Body of pancreas (tissue), 4 donors: ENCODE measurements around the gene PSMC1. TPM values are rescaled to one million over a fixed set of nuclear protein-coding genes. Genes with fewer than 3 reads are reported as not detected.

Source experiments
- ATAC-seq: fragments of 150-250 bp; one replicate; pipeline ENCODE4 v1.9.1; 2016
- DNase-seq, 4 donors: peaks; one replicate each; pipeline ENCODE4 v3.0.0-alpha.2; 2019
- H3K27ac ChIP-seq, 4 donors: fragments of 200-600 bp; sonication (generic); 1 replicate in 3 of 4; 2 replicates in 1 of 4; pipeline versions ENCODE4 v1.5.1 to v1.6.1; 2016 to 2019; ENCODE audit warnings: mild to moderate bottlenecking in 1 of 4, mixed read lengths in 1 of 4, moderate library complexity in 1 of 4
- H3K27me3 ChIP-seq, 2 donors: fragments of 200-600 bp; sonication (generic); one replicate each; pipeline ENCODE4 v1.6.0; 2016; ENCODE audit warnings: mild to moderate bottlenecking in 1 of 2
- H3K36me3 ChIP-seq, 2 donors: fragments of 200-600 bp; sonication (generic); replicated peaks in 1 of 2; 2 replicates each; pipeline ENCODE4 v1.5.1; 2016; ENCODE audit warnings: low read depth in 2 of 2; ENCODE audit not compliant: insufficient read depth in 1 of 2
- H3K4me1 ChIP-seq: fragments of 200-600 bp; sonication (generic); one replicate; pipeline ENCODE4 v1.6.0; 2016
- H3K4me3 ChIP-seq, 2 donors: fragments of 200-600 bp; sonication (generic); 1 replicate in 1 of 2; 2 replicates in 1 of 2; pipeline ENCODE4 v1.5.1; 2016 to 2019
- H3K9me3 ChIP-seq, 3 donors: fragments of 200-600 bp; sonication (generic); 1 replicate in 2 of 3; 2 replicates in 1 of 3; pipeline ENCODE4 v1.5.1; 2016
- CTCF ChIP-seq, 7 experiments: fragments of 450-650 bp in 4 of 7; fragments of 200-600 bp in 3 of 7; sonication (generic) in 3 of 7; IDR thresholded peaks; one replicate each; pipeline ENCODE4 v1.5.1; 2016 to 2019; ENCODE audit warnings: antibody characterized with exemption in 7 of 7
- POLR2A ChIP-seq, 3 donors: fragments of 450-650 bp; IDR thresholded peaks; one replicate each; pipeline ENCODE4 v1.6.1; 2016; ENCODE audit warnings: antibody characterized with exemption in 3 of 3, mild to moderate bottlenecking in 2 of 3
- WGBS, 2 donors: methylation state at CpG; one replicate each; pipeline ENCODE4 v1.1.5; 2017; 5-methylcytosine and 5-hydroxymethylcytosine counted together
- intact Hi-C: fragments of 100-400 bp; cut with DNase I; formaldehyde crosslinking; loops from one replicate; pipeline ENCODE4 v1.15.1; 2023
- total RNA-seq, 2 donors: library from RNA; depleted of rRNA; stranded (reverse); fragments of >200 nt; gene quantifications; one replicate each; pipeline ENCODE4 v1.1.0, GENCODE V29; 2016

The PSMC1 gene
- total RNA-seq, 2 donors from 2014 or later = 25.7 to 49.0 TPM

- Histone ChIP-seq H3K36me3 (peaks cover 0 to 8% of the 10 kb centered on the region in 2 donors), H3K27me3 (no peaks in the 10 kb centered on the region), H3K27ac (peak overlapping the region in 1 of 4 donors; percentile 19), H3K9me3 (no peaks in the 10 kb centered on the region), H3K4me3 (no peak overlapping the region), H3K4me1 (peaks cover 12% of the 10 kb centered on the region)
- peak in 6 of 7 experiments; percentile 36 to 67 (median 58) for TF ChIP-seq CTCF (IDR thresholded peaks at IDR 0.05)
- TF ChIP-seq POLR2A (IDR thresholded peaks at IDR 0.05) = no peak
- intact Hi-C loops = no loop called here
- ATAC-seq = peak; percentile 82
- 32 to 44% methylated on average over 5 of the region's 5 CpGs for WGBS, 2 donors
- no peak for DNase-seq
These were observed 45.3 kb downstream of the PSMC1 start for GRCh38 chr14:90301668-90302090.

- 50 to 55% methylated on average over 10 of the region's 10 CpGs for WGBS, 2 donors
- Histone ChIP-seq H3K36me3 (peaks cover 0 to 7% of the 10 kb centered on the region in 2 donors), H3K27me3 (no peaks in the 10 kb centered on the region), H3K4me3 (no peak overlapping the region), H3K4me1 (peaks cover 12% of the 10 kb centered on the region), H3K9me3 (no peaks in the 10 kb centered on the region), H3K27ac (peak overlapping the region in 1 of 4 donors; percentile 19)
- intact Hi-C loops = no loop called here
- no peak for DNase-seq
- no peak for TF ChIP-seq POLR2A (IDR thresholded peaks at IDR 0.05)
- TF ChIP-seq CTCF (IDR thresholded peaks at IDR 0.05) = no peak
- ATAC-seq = no peak
These were observed 46.4 kb downstream of the PSMC1 start for GRCh38 chr14:90302529-90303303.

- intact Hi-C loops = no loop called here
- no peak overlapping the region for H3K27ac ChIP-seq
- DNase-seq = no peak
- no peak overlapping the region for H3K4me3 ChIP-seq
- H3K36me3 ChIP-seq = peaks cover 0 to 7% of the 10 kb centered on the region in 2 donors
- 88 to 98% methylated on average over 4 of the region's 4 CpGs for WGBS, 2 donors
- TF ChIP-seq POLR2A (IDR thresholded peaks at IDR 0.05) = no peak
- no peak for TF ChIP-seq CTCF (IDR thresholded peaks at IDR 0.05)
- no peaks in the 10 kb centered on the region for H3K9me3 ChIP-seq
- H3K27me3 ChIP-seq = no peaks in the 10 kb centered on the region
- ATAC-seq = no peak
- peaks cover 12% of the 10 kb centered on the region for H3K4me1 ChIP-seq
These were observed 47.1 kb downstream of the PSMC1 start for GRCh38 chr14:90303473-90303872.

- no peak for ATAC-seq
- intact Hi-C loops = no loop called here
- H3K27ac ChIP-seq = no peak overlapping the region
These were observed 48.1 kb downstream of the PSMC1 start for GRCh38 chr14:90304502-90304901.

More at GRCh38 chr14:90304502-90304901, 48.1 kb downstream of the PSMC1 start:
- H3K4me3 ChIP-seq = no peak overlapping the region
- no peaks in the 10 kb centered on the region for H3K9me3 ChIP-seq
- DNase-seq = no peak
- peaks cover 12% of the 10 kb centered on the region for H3K4me1 ChIP-seq
- H3K27me3 ChIP-seq = no peaks in the 10 kb centered on the region
- H3K36me3 ChIP-seq = peaks cover 0 to 7% of the 10 kb centered on the region in 2 donors
- TF ChIP-seq POLR2A (IDR thresholded peaks at IDR 0.05) = no peak
- no peak for TF ChIP-seq CTCF (IDR thresholded peaks at IDR 0.05)
